Bronchial epithelial cell (primary cell): ENCODE results near the gene PFN4. TPM values are rescaled to one million over a fixed set of nuclear protein-coding genes. Genes with fewer than 3 reads are reported as not detected.
A peak's percentile ranks its signal among the peaks of the same experiment; 100 is the strongest.

Experiments
- DNase-seq: peaks from one replicate; pipeline ENCODE4 v3.0.0-alpha.2; 2010; ENCODE audit warnings: low read depth
- FAIRE-seq: peaks from 2 replicates; lab custom pipeline; 2011; peaks lifted over from hg19 to GRCh38; lab: Jason Lieb, UNC
- H3K27me3 ChIP-seq: 2 replicates; pipeline ENCODE4 v1.5.1; 2011; ENCODE audit warnings: low read length; ENCODE audit not compliant: control insufficient read depth, insufficient read depth
- H3K36me3 ChIP-seq: 2 replicates; pipeline ENCODE4 v1.5.1; 2011; ENCODE audit warnings: low read length; ENCODE audit not compliant: control insufficient read depth, insufficient read depth
- H3K4me3 ChIP-seq: 2 replicates; pipeline ENCODE4 v1.5.1; 2011; ENCODE audit warnings: mild to moderate bottlenecking, low read depth, low read length, control low read depth
- CTCF ChIP-seq: IDR thresholded peaks from 2 replicates; pipeline ENCODE4 v1.5.1; 2011; ENCODE audit warnings: mild to moderate bottlenecking, moderate library complexity, low read length, control low read depth, inconsistent platforms; ENCODE audit not compliant: insufficient read depth, severe bottlenecking
- total RNA-seq: library from RNA; depleted of rRNA; stranded (reverse); fragments of >200 nt; gene quantifications from 2 replicates; pipeline ENCODE4 v1.2.1, GENCODE V29; 2014

PFN4 gene
- total RNA-seq, 1 donor from 2014 or later = under 0.01 TPM

GRCh38 chr2:24075915-24076848 lies 47.0 kb downstream of the PFN4 start, which contains the start of gene SF3B6:
Gene SF3B6, minus strand, starts transcription at chr2:24076326. Its CDS starts 97 bp downstream, at chr2:24076229.
- no peak for TF ChIP-seq CTCF
- DNase-seq = peak; percentile 98
- no peak for FAIRE-seq
- Histone ChIP-seq H3K27me3 (no peaks in the 10 kb centered on the region), H3K36me3 (peaks cover 10% of the 10 kb centered on the region), H3K4me3 (peak within 1 kb of the TSS; percentile 66)

- TF ChIP-seq CTCF = no peak
- DNase-seq = peak; percentile 26
Observed at GRCh38 chr2:24075259-24075658, 47.9 kb downstream of the PFN4 start.

GRCh38 chr2:24073816-24074215 lies 49.3 kb downstream of the PFN4 start:
- no peak for DNase-seq
- Histone ChIP-seq H3K36me3 (peaks cover 11% of the 10 kb centered on the region), H3K27me3 (no peaks in the 10 kb centered on the region), H3K4me3 (no peak overlapping the region)
- no peak for FAIRE-seq
- no peak for TF ChIP-seq CTCF

More at GRCh38 chr2:24075259-24075658, 47.9 kb downstream of the PFN4 start:
- Histone ChIP-seq H3K4me3 (peak overlapping the region; percentile 64), H3K36me3 (peaks cover 7% of the 10 kb centered on the region), H3K27me3 (no peaks in the 10 kb centered on the region)
- FAIRE-seq = no peak

GRCh38 chr2:24072259-24072658 lies 50.9 kb downstream of the PFN4 start:
- Histone ChIP-seq H3K36me3 (peaks cover 14% of the 10 kb centered on the region), H3K27me3 (no peaks in the 10 kb centered on the region), H3K4me3 (no peak overlapping the region)
- TF ChIP-seq CTCF = no peak
- DNase-seq = no peak
- no peak for FAIRE-seq

GRCh38 chr2:24065341-24065740 lies 57.8 kb downstream of the PFN4 start:
- no peak overlapping the region for H3K4me3 ChIP-seq
- no peak for TF ChIP-seq CTCF
- DNase-seq = no peak
- H3K36me3 ChIP-seq = peaks cover 10% of the 10 kb centered on the region
- no peak for FAIRE-seq
- no peaks in the 10 kb centered on the region for H3K27me3 ChIP-seq

Other genes starting within 250 kb of the PFN4 start
- 8.7 and 11.8 TPM in 2 replicates for gene ATAD2B, start 196.2 kb downstream of the PFN4 start, total RNA-seq
- gene UBXN2A, start 182.9 kb downstream of the PFN4 start, total RNA-seq = 10.5 and 11.6 TPM in 2 replicates
- under 0.01 TPM in 1 of 2 replicates, not detected in the other for gene MFSD2B, start 113.2 kb downstream of the PFN4 start, total RNA-seq
- gene WDCP, start 75.9 kb downstream of the PFN4 start, total RNA-seq = 4.1 and 7.1 TPM in 2 replicates
- 16.5 and 30.0 TPM in 2 replicates for gene FKBP1B, start 73.6 kb downstream of the PFN4 start, total RNA-seq
- gene SF3B6, start 47.0 kb downstream of the PFN4 start, total RNA-seq = 202 and 223 TPM in 2 replicates
- 34.5 and 65.0 TPM in 2 replicates for gene TP53I3, start 38.5 kb downstream of the PFN4 start, total RNA-seq
- 3.2 and 5.0 TPM in 2 replicates for gene FAM228B, start 135 bp upstream of the PFN4 start, total RNA-seq
- 0.13 TPM in 1 of 2 replicates, not detected in the other for gene FAM228A, start 51.7 kb upstream of the PFN4 start, total RNA-seq
- gene ITSN2, start 237.2 kb upstream of the PFN4 start, total RNA-seq = 26.3 and 32.4 TPM in 2 replicates